Activated gamma-delta T cell treated with anti-CD3 and anti-CD28 coated beads, Interleukin-2, amount 50 U/mL, for 16 hours (primary cell): ENCODE measurements around the gene PYGL.
"Not testable (repeated sequence)": the region's sequence is repeated elsewhere in the genome, so short reads cannot be mapped to it uniquely, and the experiment has no call there.

Source experiments
- DNase-seq: peaks from one replicate; pipeline ENCODE4 v3.0.0-alpha.2; 2020; ENCODE audit warnings: low read depth

Gene PYGL

DNA sequence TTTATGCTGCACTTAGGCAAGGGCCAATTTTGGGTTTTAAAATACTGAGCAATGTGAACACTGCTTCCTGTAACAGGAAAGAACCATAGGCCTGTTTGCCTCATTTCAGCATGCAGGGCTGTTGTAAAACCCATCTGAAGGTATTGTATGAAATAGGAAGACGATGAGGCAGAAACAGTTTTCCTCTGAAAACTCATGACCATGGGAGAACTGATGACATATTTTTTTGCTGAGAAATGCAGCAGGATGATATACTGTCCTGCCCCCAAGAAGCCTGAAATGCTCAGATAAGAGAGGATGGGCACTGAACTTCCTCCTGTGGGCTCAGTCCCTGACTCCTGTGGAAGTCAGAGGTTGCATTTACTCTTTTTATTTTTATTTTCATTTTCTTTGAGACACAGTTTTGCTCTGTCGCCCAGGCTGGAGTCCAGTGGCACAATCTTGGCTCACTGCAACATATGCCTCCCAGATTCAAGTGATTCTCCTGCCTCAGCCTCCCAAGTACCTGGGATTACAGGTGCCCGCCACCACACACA, 17.4 kb downstream of the PYGL start:
- no peak for DNase-seq

DNA sequence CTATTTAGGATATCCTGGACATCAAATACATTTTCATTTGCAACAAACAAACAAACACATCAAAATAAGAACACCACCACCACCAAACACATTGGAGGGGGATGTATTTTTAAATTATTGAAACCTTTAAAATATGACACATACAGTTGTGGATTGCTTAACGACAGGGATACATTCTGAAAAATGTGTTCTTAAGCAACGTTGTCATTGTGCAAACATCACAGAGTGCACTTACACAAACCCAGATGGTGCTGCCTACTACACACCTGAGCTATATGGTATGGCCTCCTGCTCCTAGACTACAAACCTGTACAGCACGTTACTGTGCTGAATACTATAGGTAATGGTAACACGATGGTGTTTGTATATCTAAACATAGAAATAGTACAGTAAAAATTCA, 19.4 kb downstream of the PYGL start:
- no peak for DNase-seq

DNA sequence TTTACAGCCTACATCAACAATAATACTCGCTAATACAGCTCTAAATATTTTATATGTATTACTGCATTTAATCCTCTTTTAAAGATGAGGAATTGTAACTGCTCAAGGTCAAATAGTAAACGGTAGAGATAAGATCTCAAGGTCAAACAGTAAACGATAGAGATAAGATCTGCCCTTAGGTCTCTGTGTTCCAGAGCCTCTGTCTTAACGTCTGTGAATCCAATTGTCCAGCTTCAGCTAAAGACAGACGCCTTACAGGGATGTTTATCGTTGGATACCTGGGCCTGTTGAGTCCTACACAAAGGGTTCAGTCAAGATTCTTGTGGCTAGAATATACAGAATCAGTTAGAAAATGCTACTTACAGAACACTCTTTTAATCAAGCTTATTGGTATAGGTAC, 20.0 kb downstream of the PYGL start:
- DNase-seq = no peak

DNA sequence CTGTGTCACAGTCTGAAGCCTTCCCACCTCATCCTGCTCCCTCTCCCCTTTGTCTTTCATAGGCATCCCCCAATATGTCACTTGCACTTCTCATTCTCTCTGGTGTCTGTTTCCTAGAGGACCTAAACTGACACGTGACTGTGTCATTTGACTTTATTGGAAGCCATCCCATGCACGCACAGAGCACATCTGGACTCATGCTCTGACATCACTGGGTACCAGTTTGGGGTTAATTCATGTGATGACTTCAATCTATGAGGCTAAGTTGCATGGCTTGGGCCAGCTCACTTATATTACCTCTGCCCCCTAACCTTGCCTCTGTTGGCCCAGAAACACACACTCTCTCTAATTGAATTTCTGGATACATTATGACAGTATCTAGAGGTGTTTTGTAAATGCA, 21.5 kb downstream of the PYGL start:
- DNase-seq = no peak

DNA sequence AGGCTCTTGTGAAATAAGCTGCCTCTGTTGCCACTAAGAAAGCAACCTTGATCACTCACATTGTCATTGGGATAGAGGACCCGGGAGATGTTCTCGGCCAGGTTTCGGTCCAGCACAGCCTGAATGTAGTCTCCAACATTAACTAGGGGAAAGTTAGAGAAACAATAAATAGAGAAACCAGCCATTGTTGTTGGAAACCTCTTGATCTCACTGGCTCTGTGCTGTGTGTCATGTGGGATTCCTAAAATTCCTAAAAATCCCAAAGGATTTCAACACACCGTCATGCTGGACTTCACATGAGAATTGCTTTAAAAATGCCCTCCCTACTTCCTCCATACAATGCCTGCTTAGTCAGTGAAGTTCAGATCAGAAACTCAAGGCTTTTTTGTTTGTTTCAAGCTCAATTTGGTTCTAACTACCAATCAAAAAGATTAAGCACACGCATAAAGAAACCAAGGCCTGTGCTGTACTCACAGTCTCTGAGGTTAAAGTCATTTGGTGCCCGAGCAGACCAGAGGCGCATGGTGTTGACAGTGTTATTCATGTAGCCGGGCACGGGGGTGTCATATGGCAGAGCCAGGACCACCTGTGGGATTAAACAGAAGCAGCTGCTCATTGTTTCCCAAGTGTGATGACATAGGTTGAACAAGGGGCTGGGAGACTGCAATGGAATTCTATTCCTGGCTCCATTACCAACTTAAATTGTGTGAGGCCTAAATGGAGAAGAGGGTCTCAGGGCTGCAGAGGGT, 23.6 kb downstream of the PYGL start:
- no peak for DNase-seq

DNA sequence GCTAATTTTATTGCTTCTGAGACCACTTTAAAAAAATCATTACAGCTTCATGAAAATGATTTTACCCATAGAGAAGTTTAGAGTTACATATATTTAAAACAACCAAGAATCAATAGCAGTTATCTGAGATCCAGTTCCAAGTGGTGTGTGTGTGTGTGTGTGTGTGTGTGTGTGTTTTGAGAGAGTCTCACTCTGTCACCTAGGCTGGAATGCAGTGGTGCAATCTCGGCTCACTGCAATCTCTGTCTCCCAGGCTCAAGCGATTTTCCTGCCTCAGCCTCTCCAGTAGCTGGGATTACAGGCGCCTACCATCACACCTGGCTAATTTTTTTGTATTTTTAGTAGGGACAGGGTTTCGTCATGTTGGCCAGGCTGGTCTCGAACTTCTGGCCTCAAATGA, 24.8 kb downstream of the PYGL start:
- DNase-seq = not testable (repeated sequence)

DNA sequence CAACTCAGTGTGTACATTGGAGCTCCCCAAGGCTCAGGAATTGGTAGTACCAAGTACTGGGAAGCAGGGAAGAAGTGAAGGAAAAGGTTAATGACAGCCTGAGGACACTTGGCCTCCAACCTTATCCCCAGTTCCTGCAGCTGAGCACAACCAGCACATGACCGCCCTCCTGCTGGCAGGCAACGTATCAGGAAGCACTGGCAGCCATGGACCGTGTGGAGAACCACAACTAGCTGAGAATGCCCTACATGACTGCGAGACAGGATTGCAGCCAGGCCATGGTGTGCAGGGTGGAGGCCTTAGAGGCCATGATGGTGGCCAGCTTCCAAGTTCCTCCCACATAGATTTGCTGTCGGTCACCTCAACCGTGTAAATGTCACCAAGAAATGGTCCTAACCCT, 26.8 kb downstream of the PYGL start:
- no peak for DNase-seq

DNA sequence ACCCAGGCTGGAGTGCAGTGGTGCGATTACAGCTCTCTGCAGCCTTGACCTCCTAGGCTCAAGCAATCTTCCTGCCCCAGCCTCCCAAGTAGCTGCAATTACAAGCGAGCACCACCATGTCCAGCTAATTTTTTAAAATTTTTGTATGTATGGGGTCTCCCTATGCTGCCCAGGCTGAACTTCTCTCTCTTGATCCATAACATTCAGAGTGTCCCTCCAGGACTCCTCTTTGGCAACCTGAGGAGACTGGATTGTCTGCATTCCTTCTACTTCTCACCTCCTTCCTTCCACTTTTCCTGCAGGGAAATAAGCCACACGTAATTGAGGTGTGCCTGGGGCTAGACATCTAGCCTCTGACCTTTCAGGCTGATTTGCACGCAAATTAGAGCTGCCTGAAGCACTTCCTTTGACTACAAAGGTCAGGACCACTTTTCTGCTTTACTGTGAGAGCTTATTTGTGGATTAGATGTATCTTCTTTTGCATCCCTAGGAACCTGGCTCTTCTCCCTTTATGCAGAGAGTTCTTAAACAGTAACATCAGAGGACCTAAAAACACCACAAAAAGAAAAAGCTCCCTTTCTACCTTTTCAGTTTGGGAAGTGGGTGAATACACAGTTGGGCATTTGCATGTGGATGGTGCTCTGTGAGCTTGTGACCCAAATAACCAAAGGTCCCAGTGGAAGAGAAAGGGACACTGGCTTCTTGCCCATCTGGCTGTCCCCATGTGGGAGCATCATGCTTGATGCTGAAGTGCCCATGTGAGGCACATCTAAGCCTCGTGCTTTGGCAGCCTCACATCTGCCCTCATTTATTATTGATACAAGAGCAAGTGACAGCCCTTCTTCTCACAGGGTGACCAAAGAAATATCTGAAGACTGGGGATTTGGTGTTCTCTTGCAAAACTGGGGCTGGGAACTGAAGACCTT, 33.5 kb downstream of the PYGL start:
- no peak for DNase-seq

DNA sequence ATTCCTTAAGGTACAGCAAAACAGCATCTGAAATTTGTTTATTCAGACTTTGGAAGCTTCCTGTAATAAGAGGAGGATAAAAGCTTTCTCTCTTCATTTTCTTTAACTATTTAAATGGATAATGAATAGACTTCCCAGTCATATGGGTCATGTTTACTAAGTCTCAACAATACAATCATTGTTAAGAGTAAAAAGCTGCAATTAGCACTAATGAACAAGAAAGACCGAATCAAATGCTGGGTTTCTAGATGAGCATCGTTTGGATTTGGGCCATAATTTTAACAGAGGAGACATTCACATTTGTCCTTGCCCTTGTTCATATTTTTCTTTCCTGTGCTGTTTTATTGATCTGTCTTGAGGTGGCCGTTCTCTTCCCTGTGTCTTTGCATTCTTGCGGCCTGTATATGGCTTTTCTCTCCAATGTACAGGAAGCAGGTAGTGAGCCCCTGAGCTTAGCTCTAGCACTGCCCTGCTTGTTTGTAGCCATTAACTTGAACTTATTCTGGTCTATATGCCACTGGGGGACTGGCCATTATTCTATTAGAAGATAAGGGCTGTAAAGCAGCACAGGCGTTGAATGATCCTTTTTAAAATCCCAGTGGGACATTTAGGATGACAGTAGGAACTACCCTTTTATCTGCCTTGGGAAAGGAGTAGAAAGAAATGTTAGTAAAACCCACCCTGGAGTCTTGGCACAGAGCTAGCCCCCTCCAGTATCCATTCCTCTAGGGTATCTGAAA, 37.8 kb downstream of the PYGL start:
- DNase-seq = no peak

DNA sequence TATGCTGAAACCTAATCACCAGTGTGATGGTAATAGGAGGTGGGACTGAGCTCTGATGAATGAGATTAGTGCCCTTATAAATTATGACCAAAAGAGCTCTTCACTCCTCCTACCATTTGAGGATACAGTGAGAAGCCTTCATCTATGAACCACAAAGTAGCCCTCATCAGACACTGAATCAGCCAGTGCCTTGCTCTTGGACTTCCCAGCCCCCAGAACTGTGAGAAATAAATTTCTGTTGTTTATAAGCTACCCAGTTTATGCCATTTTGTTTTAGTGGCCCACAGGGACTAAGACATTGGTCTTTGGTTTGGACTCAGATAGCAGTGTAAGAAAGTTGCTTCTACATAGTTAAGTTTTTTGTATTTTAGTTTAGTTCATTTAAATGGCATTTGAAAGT, 39.6 kb downstream of the PYGL start:
- DNase-seq = no peak

DNA sequence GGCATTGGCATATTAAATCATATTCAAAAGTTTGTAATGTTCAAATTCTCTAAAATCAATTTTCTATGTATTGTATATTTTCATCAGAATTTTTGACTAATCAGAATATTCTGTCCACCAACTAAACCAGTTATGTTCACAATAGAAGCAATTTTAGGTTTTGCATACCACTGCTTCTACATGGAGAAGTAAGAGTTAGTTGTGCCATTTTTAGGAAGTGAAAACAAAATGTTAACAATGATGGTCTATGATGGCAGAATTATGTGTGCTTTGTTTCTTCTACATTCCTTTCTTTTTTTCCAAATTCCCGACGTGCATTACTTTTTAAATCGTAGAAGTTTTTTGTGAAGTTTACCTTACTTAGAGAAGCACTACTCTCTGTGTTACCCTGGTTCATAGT, 42.9 kb downstream of the PYGL start:
- DNase-seq = no peak

DNA sequence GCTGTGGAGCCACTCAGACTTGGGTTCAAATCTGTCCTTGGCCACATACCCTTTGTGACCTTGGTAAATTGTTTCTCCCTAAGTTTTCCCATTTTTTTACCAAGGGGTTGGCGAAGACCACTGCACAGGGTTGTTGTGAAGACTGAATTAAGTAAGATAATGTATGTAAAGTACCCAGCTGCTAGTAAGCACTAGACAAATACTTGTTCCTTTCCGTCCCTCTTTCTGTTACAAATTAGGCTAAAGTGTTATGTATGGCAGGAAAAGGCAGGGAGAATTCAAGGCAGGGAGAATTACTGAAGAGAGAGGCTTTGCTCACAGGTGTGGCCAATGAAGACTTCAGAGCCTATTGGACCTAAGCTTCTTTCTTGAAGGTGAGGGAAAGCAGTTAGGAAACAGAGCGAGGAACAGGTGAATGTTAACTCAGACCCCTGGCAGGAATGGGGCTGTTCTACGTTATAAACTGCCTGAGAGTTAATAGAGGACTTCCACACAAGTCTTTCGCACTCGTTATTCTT, 46.6 kb downstream of the PYGL start:
- DNase-seq = no peak

DNA sequence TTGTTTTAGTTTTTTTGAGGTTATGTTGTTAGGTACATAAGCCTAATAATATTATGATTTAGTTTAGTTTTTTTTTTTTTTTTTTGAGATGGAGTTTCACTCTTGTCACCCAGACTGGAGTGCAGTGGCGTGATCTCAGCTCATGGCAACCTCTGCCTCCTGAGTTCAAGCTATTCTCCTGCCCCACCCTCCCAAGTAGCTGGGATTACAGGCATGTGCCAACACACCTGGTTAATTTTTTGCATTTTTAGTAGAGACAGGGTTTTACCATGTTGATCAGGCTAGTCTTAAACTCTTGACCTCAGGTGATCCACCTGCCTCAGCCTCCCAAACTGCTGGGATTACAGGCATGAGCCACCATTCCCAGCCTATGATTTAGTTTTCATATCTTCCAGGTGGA, 47.3 kb downstream of the PYGL start:
- DNase-seq = not testable (repeated sequence)

DNA sequence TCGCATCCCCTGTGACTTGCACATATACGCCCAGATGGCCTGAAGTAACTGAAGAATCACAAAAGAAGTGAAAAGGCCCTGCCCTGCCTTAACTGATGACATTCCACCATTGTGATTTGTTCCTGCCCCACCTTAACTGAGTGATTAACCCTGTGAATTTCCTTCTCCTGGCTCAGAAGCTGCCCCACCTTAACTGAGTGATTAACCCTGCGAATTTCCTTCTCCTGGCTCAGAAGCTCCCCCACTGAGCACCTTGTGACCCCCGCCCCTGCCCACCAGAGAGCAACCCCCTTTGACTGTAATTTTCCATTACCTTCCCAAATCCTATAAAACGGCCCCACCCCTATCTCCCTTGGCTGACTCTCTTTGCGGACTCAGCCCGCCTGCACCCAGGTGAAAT, 47.9 kb downstream of the PYGL start:
- not testable (repeated sequence) for DNase-seq

DNA sequence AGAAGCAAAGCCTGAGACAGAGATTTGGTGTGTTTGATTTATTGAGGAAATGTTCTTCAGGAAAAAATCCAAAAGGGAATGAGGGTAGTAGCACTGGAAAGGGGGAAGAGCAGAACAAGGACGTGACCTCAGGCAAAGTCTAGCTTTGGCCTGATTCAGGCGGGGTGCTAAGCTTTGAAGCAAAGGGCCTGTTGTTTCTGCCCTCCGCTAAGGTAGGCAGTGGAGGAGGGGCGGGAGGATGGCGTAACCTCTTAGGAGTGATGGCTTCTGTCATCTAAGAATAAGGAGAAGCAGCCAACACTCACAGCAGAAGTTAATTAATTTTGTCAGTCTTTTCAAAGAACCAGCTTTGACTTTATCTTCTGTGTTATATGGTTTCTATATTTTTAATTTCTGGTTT, 52.0 kb downstream of the PYGL start:
- DNase-seq = no peak

DNA sequence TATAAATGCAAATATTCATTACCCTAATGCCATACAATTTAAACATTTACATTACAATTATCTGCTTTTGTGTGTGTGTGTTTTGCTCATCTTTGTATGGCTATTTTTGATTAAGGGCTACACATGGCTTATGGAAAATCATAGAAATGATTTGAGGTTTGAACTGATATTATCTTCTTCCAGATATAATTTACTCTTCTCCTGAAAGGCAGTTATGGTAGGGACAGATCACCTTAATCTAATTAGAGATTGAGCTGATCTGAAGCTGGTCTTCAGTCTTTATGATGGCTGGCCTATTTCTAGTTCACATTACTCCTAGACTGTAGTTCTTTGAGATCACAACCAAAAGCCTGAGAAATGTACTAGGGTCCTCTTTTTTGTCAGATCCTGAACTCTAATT, 56.8 kb downstream of the PYGL start:
- no peak for DNase-seq

DNA sequence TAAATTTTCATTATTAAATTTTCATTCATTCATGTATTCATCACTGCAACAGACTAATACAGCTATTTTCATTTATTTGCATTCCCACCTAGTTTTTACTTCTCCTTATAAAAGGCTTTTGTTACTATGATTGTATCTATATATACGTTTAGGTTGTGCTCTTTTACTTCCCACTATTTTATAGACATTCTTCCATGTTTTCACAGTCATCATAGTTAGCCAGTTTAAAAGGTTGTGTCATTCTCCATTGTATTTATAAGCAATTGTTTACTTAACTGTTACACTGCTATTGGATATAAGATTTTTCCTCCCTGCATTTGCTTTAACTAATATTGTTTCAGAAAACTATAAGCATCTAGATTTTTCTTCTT, 60.5 kb downstream of the PYGL start:
- no peak for DNase-seq

DNA sequence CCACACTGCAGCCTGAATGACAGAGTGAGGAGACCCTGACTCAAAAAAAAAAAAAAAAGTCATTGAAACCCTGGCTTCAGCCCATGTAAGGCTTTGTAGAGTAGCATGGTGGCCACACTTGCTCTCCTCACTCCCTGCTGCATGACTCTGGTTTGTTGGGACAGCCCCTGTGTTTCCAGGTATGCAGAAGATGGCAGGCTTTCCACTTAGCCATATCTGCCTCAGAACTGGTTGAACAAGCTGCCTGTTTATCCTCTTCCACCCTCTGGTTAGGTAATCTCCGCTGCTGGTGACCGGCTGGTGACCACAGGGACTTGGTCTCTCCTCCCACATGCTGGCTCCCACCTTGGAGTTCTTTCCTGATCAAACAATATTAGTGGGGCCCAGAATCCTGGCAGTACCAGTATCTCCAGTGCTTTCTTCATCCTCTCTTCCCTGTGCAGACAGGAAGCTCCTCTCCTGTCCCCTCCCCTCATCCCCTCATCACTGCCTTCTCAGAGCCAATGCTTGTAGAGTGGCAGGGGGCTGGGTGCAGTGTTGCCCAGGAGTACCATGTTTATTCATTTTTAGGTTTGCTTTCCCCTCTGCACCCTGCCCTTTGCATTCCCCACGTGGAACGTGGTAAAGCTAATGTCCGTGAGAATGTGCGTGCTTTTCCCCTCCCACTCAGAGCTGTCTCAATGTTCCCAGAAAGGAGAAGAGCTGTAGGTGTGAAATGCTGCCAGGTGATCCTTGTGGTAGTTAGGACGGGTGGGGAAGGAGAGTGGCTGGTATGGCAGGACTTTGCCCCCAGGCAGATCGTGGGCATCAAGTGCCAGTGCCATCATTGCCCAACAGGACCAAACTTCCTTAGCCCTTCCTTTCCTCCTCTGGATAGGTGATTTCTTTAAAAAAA, 61.1 kb downstream of the PYGL start:
- no peak for DNase-seq

DNA sequence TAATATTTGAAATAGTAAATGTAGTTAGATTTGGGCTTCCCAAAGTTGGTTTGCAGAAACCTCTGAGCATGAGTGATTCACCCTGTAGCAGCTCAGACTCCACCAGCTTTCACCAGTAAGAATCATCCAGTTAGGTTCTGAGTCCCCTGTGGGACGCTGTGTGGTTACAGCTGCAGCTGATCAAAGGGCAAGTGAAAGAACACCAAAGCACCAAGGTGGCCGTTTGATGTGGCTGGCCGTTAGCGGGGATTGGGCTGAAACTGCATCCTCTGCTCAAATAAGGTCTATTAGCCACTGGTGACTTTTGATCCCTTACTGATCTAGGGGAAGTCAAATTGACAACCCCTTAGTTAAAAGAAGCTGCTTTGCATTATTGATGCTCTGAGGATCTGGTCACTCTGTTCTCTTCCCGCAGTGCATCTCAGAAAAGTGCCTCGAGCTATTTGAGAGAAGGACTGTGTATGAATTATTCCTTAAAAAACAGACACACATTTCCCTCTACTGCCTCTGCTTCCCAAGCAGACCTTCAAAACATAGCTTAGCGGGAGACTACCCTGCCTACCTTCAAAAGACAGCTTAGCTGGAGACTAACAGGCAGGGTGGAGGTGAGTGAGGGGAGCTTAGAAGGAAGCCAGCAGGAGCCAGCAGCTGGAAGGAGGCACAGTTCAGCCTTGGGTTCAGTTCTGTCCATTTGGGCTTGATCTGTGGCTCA, 68.8 kb downstream of the PYGL start:
- DNase-seq = peak; percentile 43

DNA sequence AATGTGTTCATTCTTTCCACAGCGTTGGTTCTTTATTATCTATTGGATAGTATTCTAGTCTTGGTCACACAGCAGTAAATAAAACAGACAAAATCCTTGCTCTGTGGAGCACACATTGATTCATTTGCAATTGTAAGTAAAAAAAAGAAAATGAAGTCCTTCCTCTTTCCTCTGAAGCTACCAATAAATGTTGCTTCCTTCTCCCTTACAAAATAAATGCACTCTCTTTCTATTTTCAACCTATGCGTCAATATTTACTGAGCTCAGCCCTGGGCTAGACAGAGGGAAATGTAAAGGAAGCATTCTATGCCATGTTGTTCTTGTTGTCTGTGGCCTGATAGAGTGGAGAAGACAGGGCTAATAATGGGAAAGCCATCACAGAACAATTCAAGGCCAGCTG, 69.5 kb downstream of the PYGL start:
- DNase-seq = no peak
